GM12878 (cell line): ENCODE measurements around the gene PUDP. TPM values are rescaled to one million over a fixed set of nuclear protein-coding genes. Genes with fewer than 3 reads are reported as not detected.

Experiments used
- ATAC-seq: fragments of 200-7000 bp; cut with Tn5 transposase; 3 replicates; pipeline ENCODE4 v1.9.1; 2020; ENCODE audit warnings: mild to moderate bottlenecking, moderate library complexity
- BruUV-seq: library from RNA; stranded (reverse); fragments of 400-500 nt; replicated peaks from 2 replicates; lab custom pipeline; 2021; lab: Mats Ljungman, UMichigan
- CTCF ChIA-PET: fragments of 300-600 bp; sonication (Branson Sonifier 250); formaldehyde crosslinking; extraction: SDS; loops from one replicate; lab custom pipeline; 2021; ENCODE audit warnings: inconsistent platforms; lab: Yijun Ruan, JAX
- POLR2A ChIA-PET: fragments of 350-600 bp; formaldehyde crosslinking; extraction: SDS; loops from one replicate; lab custom pipeline; 2021; ENCODE audit warnings: inconsistent platforms; lab: Charles Lee
- RAD21 ChIA-PET: fragments of 300-600 bp; sonication (Branson Sonifier 250); formaldehyde crosslinking; loops from one replicate; lab custom pipeline; 2023; ENCODE audit warnings: antibody characterized with exemption; ENCODE audit not compliant: unreplicated experiment; lab: Charles Lee
- SMC1A ChIA-PET: fragments of 300-600 bp; sonication (Branson Sonifier 250); formaldehyde crosslinking; loops from one replicate; lab custom pipeline; 2023; ENCODE audit not compliant: unreplicated experiment, uncharacterized antibody; lab: Charles Lee
- DNase-seq: peaks from one replicate; pipeline ENCODE4 v3.0.0-alpha.2; 2011; ENCODE audit warnings: low read depth, low spot score
- FAIRE-seq: peaks from 3 replicates; lab custom pipeline; 2011; peaks lifted over from hg19 to GRCh38; lab: Jason Lieb, UNC
- H2AFZ ChIP-seq: 2 replicates; pipeline ENCODE4 v1.6.0; 2011; ENCODE audit warnings: low read depth, low read length, control low read depth; ENCODE audit not compliant: control insufficient read depth
- H3K27ac ChIP-seq: 2 replicates; pipeline ENCODE4 v1.5.1; 2011; ENCODE audit warnings: control low read depth; ENCODE audit not compliant: control insufficient read depth, insufficient read depth
- H3K27me3 ChIP-seq, 2 experiments: replicated peaks in 1 of 2; 2 replicates each; pipeline versions ENCODE4 v1.6.0 to v1.6.1; 2011; ENCODE audit warnings: low read length in 1 of 2; ENCODE audit not compliant: control insufficient read depth in 2 of 2, insufficient read depth in 2 of 2
- H3K36me3 ChIP-seq, 2 experiments: 2 replicates each; pipeline ENCODE4 v1.5.1; 2011; ENCODE audit warnings: low read length in 1 of 2; ENCODE audit not compliant: control insufficient read depth in 2 of 2, insufficient read depth in 2 of 2
- H3K4me1 ChIP-seq: 2 replicates; pipeline ENCODE4 v1.6.1; 2011; ENCODE audit warnings: mild to moderate bottlenecking, low read length, moderate library complexity, mixed read lengths; ENCODE audit not compliant: control insufficient read depth, insufficient read depth
- H3K4me2 ChIP-seq: 2 replicates; pipeline ENCODE4 v1.6.0; 2011; ENCODE audit warnings: control low read depth; ENCODE audit not compliant: control insufficient read depth, insufficient read depth
- H3K4me3 ChIP-seq: fragments of 200-600 bp; sonication (generic); 2 replicates; pipeline ENCODE4 v1.5.1; 2016
- H3K79me2 ChIP-seq: 2 replicates; pipeline ENCODE4 v1.6.0; 2011; ENCODE audit warnings: low read length; ENCODE audit not compliant: control insufficient read depth, insufficient read depth
- H3K9ac ChIP-seq: 2 replicates; pipeline ENCODE4 v1.8.0; 2011; ENCODE audit warnings: low read length, control low read depth, mixed read lengths; ENCODE audit not compliant: control insufficient read depth, insufficient read depth
- H3K9me3 ChIP-seq: replicated peaks from 3 replicates; pipeline ENCODE4 v1.5.1; 2011; ENCODE audit warnings: mild to moderate bottlenecking, low read length; ENCODE audit not compliant: control insufficient read depth, insufficient read depth
- H4K20me1 ChIP-seq: 2 replicates; pipeline ENCODE4 v1.6.0; 2011; ENCODE audit not compliant: control insufficient read depth, insufficient read depth
- GATAD2B ChIP-seq: fragments of 450-650 bp; conservative IDR thresholded peaks from 2 replicates; pipeline ENCODE4 v1.6.1; 2017; ENCODE audit warnings: low read depth, mild to moderate bottlenecking, moderate library complexity
- KAT2A ChIP-seq: conservative IDR thresholded peaks from 2 replicates; pipeline ENCODE4 v1.6.1; 2011; ENCODE audit warnings: low read depth, low read length; ENCODE audit not compliant: control insufficient read depth
- LARP7 ChIP-seq: fragments of 450-650 bp; IDR thresholded peaks from 2 replicates; pipeline ENCODE4 v1.6.1; 2017; ENCODE audit warnings: mild to moderate bottlenecking
- MEF2A ChIP-seq: IDR thresholded peaks from 2 replicates; pipeline ENCODE4 v1.6.1; 2011; ENCODE audit warnings: low read depth, mild to moderate bottlenecking, low read length, moderate library complexity; ENCODE audit not compliant: insufficient read depth
- PKNOX1 ChIP-seq: fragments of 450-650 bp; IDR thresholded peaks from 2 replicates; pipeline ENCODE4 v1.6.1; 2016; ENCODE audit warnings: mild to moderate bottlenecking
- RAD21 ChIP-seq: IDR thresholded peaks from 2 replicates; pipeline ENCODE4 v1.6.1; 2011; ENCODE audit warnings: mild to moderate bottlenecking, low read depth, low read length, moderate library complexity; ENCODE audit not compliant: insufficient read depth
- RB1 ChIP-seq: fragments of 450-650 bp; formaldehyde crosslinking; IDR thresholded peaks from 2 replicates; pipeline ENCODE4 v1.6.1; 2017; ENCODE audit warnings: mild to moderate bottlenecking, borderline replicate concordance
- SIN3A ChIP-seq: IDR thresholded peaks from 2 replicates; pipeline ENCODE4 v1.6.1; 2012; ENCODE audit warnings: low read depth, low read length, improper control_type of control experiment
- SMAD1 ChIP-seq: fragments of 450-650 bp; IDR thresholded peaks from 2 replicates; pipeline ENCODE4 v1.6.1; 2018; ENCODE audit warnings: mild to moderate bottlenecking, low read depth; ENCODE audit not compliant: partially characterized antibody
- SMAD5 ChIP-seq: IDR thresholded peaks from 2 replicates; pipeline ENCODE4 v1.6.1; 2016; ENCODE audit warnings: antibody characterized with exemption, low read depth
- SREBF2 ChIP-seq: IDR thresholded peaks from 2 replicates; pipeline ENCODE4 v1.6.1; 2012; ENCODE audit warnings: mild to moderate bottlenecking, low read length
- SRF ChIP-seq, 2 experiments: IDR thresholded peaks; 2 replicates each; pipeline ENCODE4 v1.6.1; 2011; ENCODE audit warnings: low read depth in 2 of 2, low read length in 2 of 2, mild to moderate bottlenecking in 1 of 2, moderate library complexity in 1 of 2
- ZNF274 ChIP-seq: IDR thresholded peaks from one replicate; pipeline ENCODE4 v1.8.0; 2011; ENCODE audit not compliant: insufficient read length, insufficient read depth
- ZNF384 ChIP-seq: IDR thresholded peaks from 2 replicates; pipeline ENCODE4 v1.6.1; 2012; ENCODE audit warnings: low read depth, mild to moderate bottlenecking, low read length, improper control_type of control experiment, borderline replicate concordance
- WGBS: methylation state at CpG from one replicate; pipeline ENCODE4 v1.1.6; 2016; ENCODE audit warnings: low lambda C conversion rate; ENCODE audit not compliant: insufficient replicate concordance, insufficient coverage; ENCODE audit errors: missing lambda C conversion rate; 5-methylcytosine and 5-hydroxymethylcytosine counted together
- in situ Hi-C: fragments of 300-500 bp; cut with MboI; formaldehyde crosslinking; loops from 9 replicates; pipeline ENCODE4 v1.14.3; 2018; ENCODE audit warnings: mixed read lengths
- intact Hi-C: fragments of 100-400 bp; cut with micrococcal nuclease; formaldehyde crosslinking; loops from one replicate; pipeline ENCODE4 v1.14.2; 2022; ENCODE audit not compliant: unreplicated experiment
- polyA plus RNA-seq, 11 experiments: library from polyadenylated mRNA; depleted of rRNA in 4 of 11; unstranded in 6 of 11; stranded (reverse) in 5 of 11; fragments of >200 nt; fragmentation: Nextera tagmentation in 4 of 11; fragmentation: Illumina TruSeq in 1 of 11; extraction: Ambion mirVana in 4 of 11; extraction: Trizol in 1 of 11; gene quantifications; 1 replicate in 1 of 11; 2 replicates in 10 of 11; pipeline versions ENCODE4 v1.2.1 to v1.2.3, GENCODE V29; 2011 to 2016; ENCODE audit warnings: inconsistent platforms in 2 of 11, missing spikeins in 2 of 11, low read depth in 1 of 11
- total RNA-seq, 4 experiments: library from RNA; depleted of rRNA in 3 of 4; stranded (reverse); fragments of >200 nt in 3 of 4; fragmentation: Illumina TruSeq in 1 of 4; extraction: Trizol in 1 of 4; gene quantifications; 2 replicates each; pipeline versions ENCODE4 v1.2.1 to v1.2.3, GENCODE V29; 2013 to 2021
- TF ChIP-seq, protein P1 (sequence below): IDR thresholded peaks from 2 replicates; pipeline ENCODE4 v1.6.1; 2011; ENCODE audit warnings: borderline replicate concordance, low read depth, mild to moderate bottlenecking, moderate library complexity, low read length; ENCODE audit not compliant: insufficient read depth, poor library complexity, severe bottlenecking

PUDP gene
- total and polyA plus RNA-seq, 10 of the 15 experiments (the other 5 are each of a cell fraction or from before 2014, with no cell fraction given): 30.8 to 83.5 (median 61.7) TPM

DNA sequence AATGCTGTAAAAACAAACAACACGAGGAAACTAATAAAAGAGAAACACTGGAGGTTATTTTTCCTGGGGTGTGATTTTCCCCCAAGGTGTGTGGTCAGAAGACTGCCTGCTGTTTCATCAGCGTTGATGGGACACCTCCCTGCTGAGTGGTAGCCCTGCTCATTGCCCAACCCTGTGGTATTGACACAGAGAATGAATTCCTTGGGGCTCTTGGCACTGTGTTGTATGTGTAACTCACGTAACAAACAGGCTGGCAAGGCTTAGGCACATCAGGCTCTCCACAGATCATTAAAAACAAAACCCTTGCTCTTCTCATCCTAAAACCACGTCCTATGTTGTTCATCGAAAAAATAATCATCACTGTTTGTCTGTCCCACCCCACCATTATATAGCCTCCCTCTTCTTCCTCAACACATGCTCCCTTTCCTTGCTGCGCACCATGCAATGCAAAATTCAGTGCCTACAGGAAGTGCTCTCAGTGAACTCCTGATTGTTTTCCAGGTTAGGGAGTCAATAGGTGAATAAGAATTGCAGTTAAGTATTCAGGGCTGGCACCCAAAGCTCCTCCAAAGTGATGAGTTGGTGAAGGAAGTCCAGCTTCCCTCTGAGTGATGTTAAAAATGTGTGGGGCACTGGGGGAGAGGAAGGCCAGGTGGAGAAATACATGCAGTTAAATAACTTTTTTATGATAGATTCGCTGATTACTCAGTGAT, 11.4 kb upstream of the PUDP start:
- Histone ChIP-seq H3K36me3 (no peaks in the 10 kb centered on the region; a peak in 2 of 4 replicates), H3K27ac (no peak overlapping the region), H3K9ac (no peak overlapping the region), H3K4me3 (no peak overlapping the region), H3K27me3 (no peaks in the 10 kb centered on the region), H3K9me3 (no peaks in the 10 kb centered on the region), H4K20me1 (no peaks in the 10 kb centered on the region), H3K79me2 (no peaks in the 10 kb centered on the region), H2AFZ (no peak overlapping the region), H3K4me1 (no peaks in the 10 kb centered on the region), H3K4me2 (no peak overlapping the region)
- ChIA-PET SMC1A (no interaction called here), POLR2A (no interaction called here), RAD21 (no interaction called here), CTCF (interaction anchor here (1.3 to 1.6 kb wide), 3 partner anchors 11 to 32 kb away, joined by 3 to 4 read pairs (median 4); partner anchors contain the start of gene PUDP)
- in situ Hi-C loops (no loop called here), intact Hi-C loops (no loop called here)
- 79% methylated on average over 7 of the region's 7 CpGs for WGBS
- no peak for TF ChIP-seq SRF (IDR thresholded peaks at IDR 0.05; ENCODE audit: low read depth in 2 of 2, low read length in 2 of 2)
- no peak for TF ChIP-seq SIN3A
- no peak for TF ChIP-seq ZNF274
- no peak for TF ChIP-seq SMAD1
- TF ChIP-seq LARP7: no peak
- TF ChIP-seq GATAD2B: no peak
- TF ChIP-seq KAT2A: no peak
- no peak for TF ChIP-seq ZNF384
- no peak for TF ChIP-seq MEF2A
- no peak for TF ChIP-seq SMAD5
- TF ChIP-seq, protein P1, sequence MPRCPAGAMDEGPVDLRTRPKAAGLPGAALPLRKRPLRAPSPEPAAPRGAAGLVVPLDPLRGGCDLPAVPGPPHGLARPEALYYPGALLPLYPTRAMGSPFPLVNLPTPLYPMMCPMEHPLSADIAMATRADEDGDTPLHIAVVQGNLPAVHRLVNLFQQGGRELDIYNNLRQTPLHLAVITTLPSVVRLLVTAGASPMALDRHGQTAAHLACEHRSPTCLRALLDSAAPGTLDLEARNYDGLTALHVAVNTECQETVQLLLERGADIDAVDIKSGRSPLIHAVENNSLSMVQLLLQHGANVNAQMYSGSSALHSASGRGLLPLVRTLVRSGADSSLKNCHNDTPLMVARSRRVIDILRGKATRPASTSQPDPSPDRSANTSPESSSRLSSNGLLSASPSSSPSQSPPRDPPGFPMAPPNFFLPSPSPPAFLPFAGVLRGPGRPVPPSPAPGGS: no peak
- TF ChIP-seq PKNOX1: no peak
- no peak for TF ChIP-seq RAD21
- no peak for TF ChIP-seq SREBF2
- no peak for TF ChIP-seq RB1
- ATAC-seq (no peak), DNase-seq (no peak), FAIRE-seq (no peak)
- no TSS peak for BruUV-seq
